Measurements from ENCODE around the gene ABCC2.

DNA sequence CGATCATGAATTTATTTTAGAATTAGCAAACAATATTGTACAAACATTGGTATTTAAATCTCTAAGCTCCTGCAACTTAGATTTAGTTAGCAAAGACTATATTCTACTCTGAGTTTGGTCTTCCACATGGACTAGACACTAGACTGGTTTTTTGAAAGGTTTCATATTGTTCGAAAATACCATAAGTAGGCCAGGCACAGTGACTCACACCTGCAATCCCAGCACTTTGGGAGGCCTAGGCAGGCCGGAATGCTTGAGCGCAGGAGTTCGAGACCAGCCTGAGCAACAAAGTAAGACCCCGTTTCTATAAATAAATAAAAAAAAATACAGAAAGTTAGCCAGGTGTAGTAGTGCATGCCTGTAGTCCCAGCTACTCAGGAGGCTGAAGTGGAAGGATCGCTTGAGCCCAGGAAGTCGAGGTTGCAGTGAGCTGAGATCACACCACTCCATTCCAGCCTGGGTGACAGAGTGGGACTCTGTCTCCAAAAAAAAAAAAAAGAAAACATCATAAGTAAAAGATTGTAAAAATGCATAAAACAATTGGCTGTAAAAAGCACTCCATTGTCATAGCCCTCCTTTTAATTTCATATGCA lies 73.1 kb downstream of the ABCC2 start:
- TF ChIP-seq SMC3 (conservative IDR thresholded peaks at IDR 0.05; ENCODE audit: poor library complexity) (no peak), EP300 (conservative IDR thresholded peaks at IDR 0.05; ENCODE audit: poor library complexity, severe bottlenecking) (no peak)
